ENCODE data around the gene TNNI3K. TPM values are rescaled to one million over a fixed set of nuclear protein-coding genes. Genes with fewer than 3 reads are reported as not detected.
"Not testable (repeated sequence)": the region's sequence is repeated elsewhere in the genome, so short reads cannot be mapped to it uniquely, and the experiment has no call there.

TNNI3K gene
- total RNA-seq, 6 donors from 2014 or later, result 0.72 to 2.8 (median 2.1) TPM; not detected in 1

DNA sequence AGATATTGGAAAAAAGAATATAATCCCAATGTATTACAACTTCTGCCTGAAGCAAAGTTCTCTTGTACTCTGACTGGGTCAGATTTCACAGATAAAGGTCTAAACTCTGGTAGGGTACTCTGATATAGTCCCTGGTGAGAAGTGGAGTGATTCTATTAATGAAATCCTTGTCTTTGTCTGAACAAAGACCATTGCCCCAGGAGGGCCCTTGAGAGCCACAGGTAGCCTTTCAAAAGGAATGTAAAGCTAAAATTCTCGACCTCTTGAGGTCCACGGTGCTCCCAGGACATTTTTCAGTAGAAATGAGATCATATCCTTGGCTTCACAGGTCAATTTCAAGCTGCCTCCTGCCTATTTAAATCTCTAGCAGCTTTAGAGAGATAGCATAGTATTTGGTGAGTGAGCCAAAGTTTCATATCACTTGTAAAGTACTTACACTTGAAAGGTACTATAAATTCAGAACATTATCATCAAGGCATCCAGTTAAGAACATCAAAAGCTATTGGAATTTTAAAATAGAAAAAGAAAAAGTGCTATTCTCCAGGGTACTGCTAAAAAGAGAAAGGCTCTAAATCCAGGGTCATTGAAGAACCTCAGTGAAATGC is 10.1 kb downstream of the TNNI3K start:
- Histone ChIP-seq H3K36me3 (no peaks in the 10 kb centered on the region), H3K27me3 (no peaks in the 10 kb centered on the region), H3K9me3 (peaks cover 0 to 8% (median 0%) of the 10 kb centered on the region in 4 donors), H3K4me1 (peaks cover 0 to 3% (median 0%) of the 10 kb centered on the region in 4 donors), H3K4me3 (no peak overlapping the region), H3K27ac (no peak overlapping the region)
- no peak for TF ChIP-seq POLR2A (IDR thresholded peaks at IDR 0.05)
- TF ChIP-seq, protein P1, sequence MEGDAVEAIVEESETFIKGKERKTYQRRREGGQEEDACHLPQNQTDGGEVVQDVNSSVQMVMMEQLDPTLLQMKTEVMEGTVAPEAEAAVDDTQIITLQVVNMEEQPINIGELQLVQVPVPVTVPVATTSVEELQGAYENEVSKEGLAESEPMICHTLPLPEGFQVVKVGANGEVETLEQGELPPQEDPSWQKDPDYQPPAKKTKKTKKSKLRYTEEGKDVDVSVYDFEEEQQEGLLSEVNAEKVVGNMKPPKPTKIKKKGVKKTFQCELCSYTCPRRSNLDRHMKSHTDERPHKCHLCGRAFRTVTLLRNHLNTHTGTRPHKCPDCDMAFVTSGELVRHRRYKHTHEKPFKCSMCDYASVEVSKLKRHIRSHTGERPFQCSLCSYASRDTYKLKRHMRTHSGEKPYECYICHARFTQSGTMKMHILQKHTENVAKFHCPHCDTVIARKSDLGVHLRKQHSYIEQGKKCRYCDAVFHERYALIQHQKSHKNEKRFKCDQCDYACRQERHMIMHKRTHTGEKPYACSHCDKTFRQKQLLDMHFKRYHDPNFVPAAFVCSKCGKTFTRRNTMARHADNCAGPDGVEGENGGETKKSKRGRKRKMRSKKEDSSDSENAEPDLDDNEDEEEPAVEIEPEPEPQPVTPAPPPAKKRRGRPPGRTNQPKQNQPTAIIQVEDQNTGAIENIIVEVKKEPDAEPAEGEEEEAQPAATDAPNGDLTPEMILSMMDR (IDR thresholded peaks at IDR 0.05), result no peak
- TF ChIP-seq POLR2AphosphoS5 (IDR thresholded peaks at IDR 0.05), result no peak
- no peak for TF ChIP-seq EP300 (IDR thresholded peaks at IDR 0.05)
- ATAC-seq (ENCODE audit: low FRiP score in 2 of 2) (no peak), DNase-seq (no peak)
- WGBS, 2 donors, result 7 to 9% methylated on average over 2 of the region's 2 CpGs

DNA sequence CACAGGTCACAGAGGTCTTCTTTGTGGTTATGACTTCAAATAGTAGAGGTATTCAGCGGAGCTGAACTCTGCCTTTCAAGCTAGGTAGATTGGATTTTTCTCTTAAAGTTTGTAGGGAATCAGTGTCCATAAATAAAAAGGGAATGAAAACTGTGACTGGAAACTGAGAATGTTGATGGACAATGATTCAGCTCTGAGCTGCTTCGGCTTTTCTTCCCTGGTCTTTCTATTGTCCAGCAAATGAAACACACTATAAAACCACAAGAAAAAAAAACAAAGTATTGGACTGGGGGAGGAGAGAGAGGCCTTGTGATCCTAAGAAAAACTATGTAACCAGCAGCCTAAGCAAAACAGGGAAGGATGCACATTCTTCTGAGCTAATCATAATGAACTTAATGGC is 11.1 kb downstream of the TNNI3K start:
- Histone ChIP-seq H3K9me3 (peaks cover 0 to 8% (median 0%) of the 10 kb centered on the region in 4 donors), H3K4me3 (no peak overlapping the region), H3K4me1 (peaks cover 0 to 3% (median 0%) of the 10 kb centered on the region in 4 donors), H3K27ac (no peak overlapping the region), H3K27me3 (no peaks in the 10 kb centered on the region), H3K36me3 (no peaks in the 10 kb centered on the region)
- no peak for DNase-seq
- WGBS, 2 donors, result 72 to 78% methylated on average over 2 of the region's 2 CpGs
- TF ChIP-seq POLR2AphosphoS5 (IDR thresholded peaks at IDR 0.05), result no peak
- TF ChIP-seq, protein P1 (IDR thresholded peaks at IDR 0.05), result no peak
- ATAC-seq (ENCODE audit: low FRiP score in 2 of 2), result no peak

DNA sequence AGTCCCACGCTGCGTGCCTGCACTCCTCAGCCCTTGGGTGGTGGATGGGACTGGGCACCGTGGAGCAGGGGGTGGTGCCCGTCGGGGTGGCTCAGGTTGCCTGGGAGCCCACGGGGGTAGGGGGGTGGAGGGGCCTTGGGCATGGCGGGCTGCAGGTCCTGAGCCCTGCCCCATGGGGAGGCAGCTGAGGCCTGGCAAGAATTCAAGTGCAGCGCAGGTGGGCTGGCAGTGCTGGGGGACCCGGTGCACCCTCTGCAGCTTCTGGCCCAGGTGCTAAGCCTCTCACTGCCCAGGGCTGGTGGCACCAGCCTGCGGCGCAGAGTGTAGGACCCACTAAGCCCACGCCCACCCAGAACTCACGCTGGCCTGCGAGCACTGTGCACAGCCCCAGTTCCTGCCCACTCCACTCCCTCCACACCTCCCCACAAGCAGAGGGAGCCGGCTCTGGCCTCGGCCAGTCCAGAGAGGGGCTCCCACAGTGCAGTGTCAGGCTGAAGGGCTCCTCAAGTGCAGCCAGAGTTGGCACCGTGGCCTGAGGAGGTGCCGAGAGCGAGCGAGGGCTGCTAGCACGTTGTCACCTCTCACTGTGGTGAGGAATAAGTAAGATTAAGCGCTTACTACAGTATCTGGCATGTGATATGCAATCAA is 12.8 kb downstream of the TNNI3K start:
- Histone ChIP-seq H3K4me3 (no peak overlapping the region), H3K27me3 (no peaks in the 10 kb centered on the region), H3K36me3 (no peaks in the 10 kb centered on the region), H3K27ac (no peak overlapping the region), H3K4me1 (peaks cover 0 to 3% (median 0%) of the 10 kb centered on the region in 4 donors), H3K9me3 (peaks cover 0 to 8% (median 0%) of the 10 kb centered on the region in 4 donors)
- DNase-seq (peak in 1 of 2 donors; percentile 65), ATAC-seq (ENCODE audit: low FRiP score in 2 of 2) (peak in 1 of 2 donors; percentile 46)
- WGBS, 2 donors, result 90 to 92% methylated on average over 11 to 16 of the region's 22 CpGs
- no peak for TF ChIP-seq POLR2A (IDR thresholded peaks at IDR 0.05)
- TF ChIP-seq EP300 (IDR thresholded peaks at IDR 0.05), result no peak
- TF ChIP-seq, protein P1 (IDR thresholded peaks at IDR 0.05), result no peak
- TF ChIP-seq POLR2AphosphoS5 (IDR thresholded peaks at IDR 0.05), result no peak

DNA sequence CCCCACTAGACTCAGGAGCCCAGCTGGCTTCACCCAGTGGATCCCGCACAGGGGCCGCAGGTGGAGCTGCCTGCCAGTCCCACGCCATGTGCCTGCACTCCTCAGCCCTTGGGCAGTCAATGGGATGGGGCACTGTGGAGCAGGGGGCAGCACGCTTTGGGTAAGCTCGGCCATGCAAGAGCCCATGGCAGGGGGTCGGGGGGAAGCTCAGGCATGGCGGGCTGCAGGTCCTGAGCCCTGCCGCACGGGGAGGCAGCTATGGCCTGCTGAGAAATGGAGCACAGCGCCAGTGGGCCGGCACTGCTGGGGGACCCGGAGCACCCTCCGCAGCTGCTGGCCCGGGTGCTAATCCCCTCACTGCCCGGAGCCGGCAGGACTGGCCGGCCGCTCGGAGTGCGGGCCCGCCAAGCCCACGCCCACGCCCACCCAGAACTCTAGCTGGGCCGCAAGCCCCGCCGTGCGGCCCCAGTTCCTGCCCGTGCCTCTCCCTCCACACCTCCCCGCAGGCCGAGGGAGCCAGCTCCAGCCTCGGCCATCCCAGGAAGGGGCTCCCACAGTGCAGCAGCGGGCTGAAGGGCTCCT is 18.1 kb downstream of the TNNI3K start:
- DNase-seq, result peak in 1 of 2 donors; percentile 68
- not testable (repeated sequence) for H3K4me3 ChIP-seq; H3K9me3 ChIP-seq; H3K27me3 ChIP-seq; ATAC-seq (ENCODE audit: low FRiP score in 2 of 2); H3K4me1 ChIP-seq; H3K27ac ChIP-seq; H3K36me3 ChIP-seq
- WGBS, 2 donors, result 87 to 92% methylated on average over 2 to 20 of the region's 32 CpGs

DNA sequence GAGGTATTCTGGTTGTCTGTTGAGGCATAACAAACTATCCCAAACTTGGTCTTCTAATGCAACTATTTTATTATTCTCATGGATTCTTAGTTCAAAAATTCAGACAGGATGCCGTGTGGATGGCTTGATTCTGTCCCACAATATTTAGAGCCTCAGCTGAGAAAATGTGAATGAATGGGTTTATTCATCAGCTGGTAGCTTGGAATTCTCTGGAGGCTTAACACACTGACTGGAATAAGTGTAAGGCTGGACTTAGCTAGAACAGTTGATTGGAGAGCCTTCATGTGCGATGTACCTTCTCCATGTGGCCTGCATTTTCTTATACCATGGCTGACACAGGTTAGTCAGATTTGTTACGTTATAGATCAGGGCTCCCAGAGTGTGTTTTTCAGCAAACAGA is 30.8 kb downstream of the TNNI3K start:
- TF ChIP-seq POLR2AphosphoS5 (IDR thresholded peaks at IDR 0.05), result no peak
- TF ChIP-seq POLR2A (IDR thresholded peaks at IDR 0.05), result no peak
- TF ChIP-seq, protein P1 (IDR thresholded peaks at IDR 0.05), result no peak
- TF ChIP-seq EP300 (IDR thresholded peaks at IDR 0.05), result no peak
- H3K27ac ChIP-seq, result no peak overlapping the region
- WGBS, 2 donors, result 88 to 97% methylated on average over 3 of the region's 3 CpGs
- DNase-seq, result no peak
- no peaks in the 10 kb centered on the region for H3K4me1 ChIP-seq
- no peak for ATAC-seq (ENCODE audit: low FRiP score in 2 of 2)
- no peaks in the 10 kb centered on the region for H3K36me3 ChIP-seq
- no peaks in the 10 kb centered on the region for H3K27me3 ChIP-seq
- H3K4me3 ChIP-seq, result no peak overlapping the region
- no peaks in the 10 kb centered on the region for H3K9me3 ChIP-seq
